ENCODE data around the gene TNFRSF8. TPM values are rescaled to one million over a fixed set of nuclear protein-coding genes. Genes with fewer than 3 reads are reported as not detected.

Gene TNFRSF8
- total and polyA plus RNA-seq, 7 experiments from 2014 or later, result 0.56 to 29.3 (median 4.0) TPM; not detected in 4

GRCh38 chr1:12150456-12151200 is 87.5 kb downstream of the TNFRSF8 start:
- no peaks in the 10 kb centered on the region for H3K9me3 ChIP-seq (ENCODE audit: control insufficient read depth in 2 of 3, low read length in 3 of 3)
- Mint-ChIP-seq H3K9me3 (peaks cover 0 to 11% (median 2%) of the 10 kb centered on the region in 11 donors), H3K27ac (peak overlapping the region; percentile 92 to 99 (median 97)), H3K27me3 (no peaks in the 10 kb centered on the region), H3K4me3 (peak overlapping the region; percentile 60 to 94 (median 76)), H3K4me1 (peaks cover 68 to 90% (median 86%) of the 10 kb centered on the region in 7 donors), H3K36me3 (peaks cover 0 to 26% (median 0%) of the 10 kb centered on the region in 5 donors)
- ChIA-PET CTCF (interaction anchor here (0.6 to 6.0 kb wide), 9 partner anchors 10 to 60 kb away, joined by 3 to 45 read pairs (median 5); no protein-coding TSS in a partner anchor), POLR2A (interaction anchor here (0.8 to 7.9 kb wide), 16 partner anchors 11 to 243 kb away, joined by 3 to 125 read pairs (median 6); partner anchors contain the start of gene TNFRSF1B)
- intact Hi-C loops (cut with micrococcal nuclease), result loop anchor here (1.0 to 10.0 kb wide), 6 partner anchors 8 to 284 kb away; partner anchors contain the start of gene TNFRSF1B (in 1 of the 2)
- H3K36me3 ChIP-seq (ENCODE audit: control insufficient read depth in 2 of 3, insufficient read depth in 3 of 3, low read length in 3 of 3), result no peaks in the 10 kb centered on the region
- peaks cover 70 to 78% of the 10 kb centered on the region in 2 donors for H3K4me1 ChIP-seq (ENCODE audit: control insufficient read depth in 2 of 2, insufficient read depth in 2 of 2, low read length in 2 of 2)
- no peaks in the 10 kb centered on the region for H3K27me3 ChIP-seq (ENCODE audit: control insufficient read depth in 2 of 2, insufficient read depth in 2 of 2, low read length in 2 of 2)
- ATAC-seq (peak; percentile 73), DNase-seq (peak in 6 of 9 donors; percentile 46 to 67 (median 62))
- peak overlapping the region; percentile 74 for H3K27ac ChIP-seq (ENCODE audit: low read depth, low read length)
- H3K4me3 ChIP-seq (ENCODE audit: low read length), result peak overlapping the region; percentile 24

- no peak for ATAC-seq
- Histone ChIP-seq H3K36me3 (ENCODE audit: control insufficient read depth in 2 of 3, insufficient read depth in 3 of 3, low read length in 3 of 3) (no peaks in the 10 kb centered on the region), H3K27me3 (ENCODE audit: control insufficient read depth in 2 of 2, insufficient read depth in 2 of 2, low read length in 2 of 2) (no peaks in the 10 kb centered on the region), H3K27ac (ENCODE audit: low read depth, low read length) (peak overlapping the region; percentile 74), H3K4me1 (ENCODE audit: control insufficient read depth in 2 of 2, insufficient read depth in 2 of 2, low read length in 2 of 2) (peaks cover 70 to 73% of the 10 kb centered on the region in 2 donors), H3K4me3 (ENCODE audit: low read length) (peak overlapping the region; percentile 24), H3K9me3 (ENCODE audit: control insufficient read depth in 2 of 3, low read length in 3 of 3) (no peaks in the 10 kb centered on the region)
- H3K9me3 Mint-ChIP-seq, result peaks cover 0 to 11% (median 2%) of the 10 kb centered on the region in 11 donors
- DNase-seq, result no peak
- intact Hi-C loops (cut with micrococcal nuclease), result loop anchor here (2.0 to 10.0 kb wide), 3 partner anchors 15 to 283 kb away; partner anchors contain the start of gene TNFRSF1B (in 1 of the 2)
- peaks cover 72 to 90% (median 86%) of the 10 kb centered on the region in 7 donors for H3K4me1 Mint-ChIP-seq
- ChIA-PET CTCF (interaction anchor here (0.8 to 6.0 kb wide), 4 partner anchors 11 to 27 kb away, joined by 3 to 45 read pairs (median 4); no protein-coding TSS in a partner anchor), POLR2A (interaction anchor here (0.6 to 7.9 kb wide), 11 partner anchors 10 to 315 kb away, joined by 3 to 125 read pairs (median 12); no protein-coding TSS in a partner anchor)
- no peaks in the 10 kb centered on the region for H3K27me3 Mint-ChIP-seq
- H3K27ac Mint-ChIP-seq, result peak overlapping the region; percentile 92 to 99 (median 97)
- H3K4me3 Mint-ChIP-seq, result peak overlapping the region; percentile 63 to 94 (median 72)
- H3K36me3 Mint-ChIP-seq, result peaks cover 0 to 30% (median 0%) of the 10 kb centered on the region in 5 donors
Observed at GRCh38 chr1:12151465-12151864, 88.4 kb downstream of the TNFRSF8 start.

- peak overlapping the region; percentile 92 to 99 (median 97) for H3K27ac Mint-ChIP-seq
- Histone ChIP-seq H3K9me3 (ENCODE audit: control insufficient read depth in 2 of 3, low read length in 3 of 3) (no peaks in the 10 kb centered on the region), H3K4me3 (ENCODE audit: low read length) (no peak overlapping the region), H3K36me3 (ENCODE audit: control insufficient read depth in 2 of 3, insufficient read depth in 3 of 3, low read length in 3 of 3) (no peaks in the 10 kb centered on the region), H3K27ac (ENCODE audit: low read depth, low read length) (peak overlapping the region; percentile 74), H3K4me1 (ENCODE audit: control insufficient read depth in 2 of 2, insufficient read depth in 2 of 2, low read length in 2 of 2) (peaks cover 68% of the 10 kb centered on the region in 2 donors), H3K27me3 (ENCODE audit: control insufficient read depth in 2 of 2, insufficient read depth in 2 of 2, low read length in 2 of 2) (no peaks in the 10 kb centered on the region)
- H3K4me3 Mint-ChIP-seq, result peak overlapping the region; percentile 46 to 94 (median 68)
- H3K27me3 Mint-ChIP-seq, result no peaks in the 10 kb centered on the region
- H3K9me3 Mint-ChIP-seq, result peaks cover 0 to 11% (median 2%) of the 10 kb centered on the region in 11 donors
- H3K4me1 Mint-ChIP-seq, result peaks cover 67 to 89% (median 84%) of the 10 kb centered on the region in 7 donors
- intact Hi-C loops (cut with micrococcal nuclease), result loop anchor here in 1 of 2 donors (10.0 kb wide), 1 partner anchor 282 kb away; no protein-coding TSS in a partner anchor
- ChIA-PET CTCF (interaction anchor here (1.2 to 1.7 kb wide), 2 partner anchors 10 to 46 kb away, joined by 3 to 4 read pairs; no protein-coding TSS in a partner anchor), POLR2A (interaction anchor here (0.9 to 7.9 kb wide), 7 partner anchors 9 to 42 kb away, joined by 4 to 125 read pairs (median 30); no protein-coding TSS in a partner anchor)
- ATAC-seq, result peak; percentile 26
- H3K36me3 Mint-ChIP-seq, result peaks cover 0 to 31% (median 0%) of the 10 kb centered on the region in 5 donors
- no peak for DNase-seq
Observed at GRCh38 chr1:12152113-12152891, 89.2 kb downstream of the TNFRSF8 start.

GRCh38 chr1:12153181-12153785 is 90.2 kb downstream of the TNFRSF8 start:
- Mint-ChIP-seq H3K4me3 (peak overlapping the region in 9 of 10 donors; percentile 20 to 73 (median 34)), H3K9me3 (peaks cover 0 to 11% (median 2%) of the 10 kb centered on the region in 11 donors), H3K36me3 (peaks cover 0 to 31% (median 0%) of the 10 kb centered on the region in 5 donors), H3K27ac (peak overlapping the region; percentile 24 to 96 (median 79)), H3K4me1 (peaks cover 70 to 89% (median 84%) of the 10 kb centered on the region in 7 donors), H3K27me3 (no peaks in the 10 kb centered on the region)
- CTCF ChIA-PET, result interaction anchor here (0.7 to 1.2 kb wide), 2 partner anchors 9 to 45 kb away, joined by 3 read pairs; no protein-coding TSS in a partner anchor
- POLR2A ChIA-PET, result interaction anchor here (1.7 to 7.9 kb wide), 4 partner anchors 8 to 30 kb away, joined by 6 to 125 read pairs (median 66); no protein-coding TSS in a partner anchor
- Histone ChIP-seq H3K4me1 (ENCODE audit: control insufficient read depth in 2 of 2, insufficient read depth in 2 of 2, low read length in 2 of 2) (peaks cover 68 to 72% of the 10 kb centered on the region in 2 donors), H3K27ac (ENCODE audit: low read depth, low read length) (peak overlapping the region; percentile 74), H3K36me3 (ENCODE audit: control insufficient read depth in 2 of 3, insufficient read depth in 3 of 3, low read length in 3 of 3) (no peaks in the 10 kb centered on the region), H3K9me3 (ENCODE audit: control insufficient read depth in 2 of 3, low read length in 3 of 3) (no peaks in the 10 kb centered on the region), H3K4me3 (ENCODE audit: low read length) (no peak overlapping the region), H3K27me3 (ENCODE audit: control insufficient read depth in 2 of 2, insufficient read depth in 2 of 2, low read length in 2 of 2) (no peaks in the 10 kb centered on the region)
- intact Hi-C loops (cut with micrococcal nuclease), result loop anchor here in 1 of 2 donors (10.0 kb wide), 1 partner anchor 282 kb away; no protein-coding TSS in a partner anchor
- peak; percentile 79 for ATAC-seq
- DNase-seq, result no peak

- Mint-ChIP-seq H3K36me3 (peaks cover 0 to 20% (median 0%) of the 10 kb centered on the region in 5 donors), H3K4me3 (peak overlapping the region in 2 of 10 donors; percentile 6 to 45), H3K27me3 (no peaks in the 10 kb centered on the region), H3K9me3 (peaks cover 0 to 2% (median 0%) of the 10 kb centered on the region in 11 donors), H3K4me1 (peaks cover 67 to 82% (median 79%) of the 10 kb centered on the region in 7 donors), H3K27ac (peak overlapping the region in 6 of 9 donors; percentile 21 to 70 (median 54))
- ATAC-seq (no peak), DNase-seq (no peak)
- POLR2A ChIA-PET, result interaction anchor here (0.6 to 1.3 kb wide), 5 partner anchors 10 to 55 kb away, joined by 3 to 4 read pairs (median 4); no protein-coding TSS in a partner anchor
- Histone ChIP-seq H3K27me3 (ENCODE audit: control insufficient read depth in 2 of 2, insufficient read depth in 2 of 2, low read length in 2 of 2) (no peaks in the 10 kb centered on the region), H3K4me1 (ENCODE audit: control insufficient read depth in 2 of 2, insufficient read depth in 2 of 2, low read length in 2 of 2) (peaks cover 57 to 59% of the 10 kb centered on the region in 2 donors), H3K4me3 (ENCODE audit: low read length) (no peak overlapping the region), H3K36me3 (ENCODE audit: control insufficient read depth in 2 of 3, insufficient read depth in 3 of 3, low read length in 3 of 3) (no peaks in the 10 kb centered on the region), H3K9me3 (ENCODE audit: control insufficient read depth in 2 of 3, low read length in 3 of 3) (no peaks in the 10 kb centered on the region), H3K27ac (ENCODE audit: low read depth, low read length) (no peak overlapping the region)
- CTCF ChIA-PET, result no interaction called here
- intact Hi-C loops (cut with micrococcal nuclease), result loop anchor here in 1 of 2 donors (10.0 kb wide), 1 partner anchor 279 kb away; no protein-coding TSS in a partner anchor
Observed at GRCh38 chr1:12155328-12155727, 92.2 kb downstream of the TNFRSF8 start.

Data from naive thymus-derived CD4-positive, alpha-beta T cell (primary cell).